Measurements from ENCODE around the gene KRTAP10-9. TPM values are rescaled to one million over a fixed set of nuclear protein-coding genes. Genes with fewer than 3 reads are reported as not detected.

KRTAP10-9 gene
- polyA plus RNA-seq, 1 of the 3 experiments (the other 2 are of a cell fraction), result not detected

DNA sequence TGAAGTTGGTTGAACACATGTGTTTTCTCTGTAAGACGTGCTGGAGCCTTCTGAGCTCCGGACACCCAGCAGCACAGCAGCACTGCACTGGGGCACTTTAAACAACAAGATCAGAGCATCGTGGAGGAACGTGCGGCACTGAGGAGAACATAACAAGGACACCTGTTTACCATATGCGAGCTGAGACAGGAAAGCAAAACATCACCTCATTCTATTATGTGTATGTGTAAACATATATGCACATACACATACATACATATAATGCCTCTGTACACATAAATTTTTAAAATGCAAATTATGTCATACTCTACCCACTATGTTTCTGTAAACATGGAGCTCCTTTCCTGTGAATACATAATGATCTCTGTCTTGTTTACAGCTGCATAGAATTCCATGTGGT lies 31.4 kb upstream of the KRTAP10-9 start:
- Histone ChIP-seq H2AFZ (ENCODE audit: low read depth) (no peak overlapping the region), H3K4me2 (no peak overlapping the region), H3K36me3 (replicated peaks in 1 of 2; ENCODE audit: control insufficient read depth in 1 of 2, insufficient read depth in 2 of 2, low read length in 1 of 2) (no peaks in the 10 kb centered on the region), H3K79me2 (ENCODE audit: insufficient read depth) (no peaks in the 10 kb centered on the region), H3K9me3 (no peaks in the 10 kb centered on the region), H3K9me2 (no peaks in the 10 kb centered on the region), H3K27me3 (ENCODE audit: insufficient read depth) (peaks cover 8% of the 10 kb centered on the region; the same call in 1 of the 2 replicates), H3F3A (replicated peaks; ENCODE audit: insufficient read depth) (no peaks in the 10 kb centered on the region), H3K4me1 (ENCODE audit: control insufficient read depth in 1 of 2, insufficient read depth in 2 of 2, low read depth in 1 of 2, low read length in 1 of 2) (peaks cover 0 to 2% of the 10 kb centered on the region in 2 experiments; a peak in 1 of 4 replicates), H3K9ac (no peak overlapping the region), H3K27ac (ENCODE audit: low read depth in 2 of 2, low read length in 1 of 2) (no peak overlapping the region), H4K20me1 (ENCODE audit: insufficient read depth) (no peaks in the 10 kb centered on the region), H3K4me3 (ENCODE audit: low read depth in 2 of 2, low read length in 1 of 2) (no peak overlapping the region)
- TF ChIP-seq YY1 (IDR thresholded peaks at IDR 0.05; ENCODE audit: low read depth) (no peak), RAD21 (IDR thresholded peaks at IDR 0.05; ENCODE audit: low read length) (no peak), GABPA (IDR thresholded peaks at IDR 0.05; ENCODE audit: low read depth) (no peak), TAF1 (IDR thresholded peaks at IDR 0.05; ENCODE audit: borderline replicate concordance, low read depth, low read length) (no peak), RXRA (IDR thresholded peaks at IDR 0.05; ENCODE audit: borderline replicate concordance, low read depth) (no peak), FOXJ3 (CRISPR knock-in tag; IDR thresholded peaks at IDR 0.05) (no peak), FOXM1 (IDR thresholded peaks at IDR 0.05; ENCODE audit: low read depth) (no peak), JUND (IDR thresholded peaks at IDR 0.05) (no peak)
- TF ChIP-seq, protein P1, sequence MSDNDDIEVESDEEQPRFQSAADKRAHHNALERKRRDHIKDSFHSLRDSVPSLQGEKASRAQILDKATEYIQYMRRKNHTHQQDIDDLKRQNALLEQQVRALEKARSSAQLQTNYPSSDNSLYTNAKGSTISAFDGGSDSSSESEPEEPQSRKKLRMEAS (IDR thresholded peaks at IDR 0.05; ENCODE audit: low read depth), result no peak
- POLR2A ChIA-PET, result no interaction called here
- no peak for DNase-seq
- WGBS (ENCODE audit: low lambda C conversion rate), result 21% methylated on average over 5 of the region's 6 CpGs
- CTCF ChIA-PET, result interaction anchor here (1.7 kb wide), 1 partner anchor 15 kb away, joined by 5 read pairs; the partner anchor contains the start of gene KRTAP10-5

DNA sequence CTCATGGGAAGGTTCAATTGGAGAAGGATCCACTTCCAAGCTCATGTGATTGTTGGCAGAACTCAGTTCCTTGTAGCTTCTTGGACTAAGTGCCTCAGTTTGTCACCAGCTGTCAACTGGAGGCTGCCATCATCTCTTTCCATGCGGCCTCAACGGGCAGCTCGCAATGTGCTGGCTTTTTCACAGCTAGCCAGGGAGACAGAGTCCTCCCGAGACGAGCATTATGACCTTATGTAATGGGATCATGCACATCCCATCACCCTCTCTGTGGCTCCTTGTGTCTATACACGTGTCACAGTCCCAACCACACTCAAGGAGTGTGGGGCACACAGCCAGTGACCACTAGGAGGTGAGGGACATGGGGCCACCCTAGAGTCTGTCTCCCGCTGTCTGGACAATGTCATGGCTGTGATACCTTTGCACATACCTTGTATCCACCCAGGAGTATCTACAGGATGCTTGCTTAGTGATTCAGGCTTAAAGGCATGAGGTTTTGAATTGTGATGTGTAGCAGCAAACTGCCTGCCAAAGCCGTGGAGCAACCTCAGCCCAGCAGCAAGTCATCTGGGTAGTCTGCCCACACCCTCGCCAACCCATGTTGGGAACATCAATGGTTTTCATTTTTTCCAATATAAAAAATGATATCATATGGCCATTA lies 30.7 kb upstream of the KRTAP10-9 start:
- Histone ChIP-seq H3K79me2 (ENCODE audit: insufficient read depth) (no peaks in the 10 kb centered on the region), H3K9me3 (no peaks in the 10 kb centered on the region), H3K36me3 (replicated peaks in 1 of 2; ENCODE audit: control insufficient read depth in 1 of 2, insufficient read depth in 2 of 2, low read length in 1 of 2) (no peaks in the 10 kb centered on the region), H2AFZ (ENCODE audit: low read depth) (peak overlapping the region; percentile 59; the same call in 1 of the 2 replicates), H3K27ac (ENCODE audit: low read depth in 2 of 2, low read length in 1 of 2) (no peak overlapping the region), H3K4me3 (ENCODE audit: low read depth in 2 of 2, low read length in 1 of 2) (no peak overlapping the region), H3K9ac (no peak overlapping the region), H3K4me1 (ENCODE audit: control insufficient read depth in 1 of 2, insufficient read depth in 2 of 2, low read depth in 1 of 2, low read length in 1 of 2) (peaks cover 0 to 2% of the 10 kb centered on the region in 2 experiments; a peak in 1 of 4 replicates), H3F3A (replicated peaks; ENCODE audit: insufficient read depth) (no peaks in the 10 kb centered on the region), H3K4me2 (no peak overlapping the region), H4K20me1 (ENCODE audit: insufficient read depth) (no peaks in the 10 kb centered on the region), H3K27me3 (ENCODE audit: insufficient read depth) (peaks cover 8% of the 10 kb centered on the region; the same call in 1 of the 2 replicates), H3K9me2 (no peaks in the 10 kb centered on the region)
- ChIA-PET CTCF (interaction anchor here (0.7 to 1.7 kb wide), 3 partner anchors 12 to 299 kb away, joined by 3 to 5 read pairs (median 3); partner anchors contain the start of gene KRTAP10-5), POLR2A (no interaction called here)
- TF ChIP-seq MXI1 (IDR thresholded peaks at IDR 0.05; ENCODE audit: low read depth, low read length) (no peak), TAF1 (IDR thresholded peaks at IDR 0.05; ENCODE audit: borderline replicate concordance, low read depth, low read length) (no peak), JUND (IDR thresholded peaks at IDR 0.05) (no peak), SIN3A (IDR thresholded peaks at IDR 0.05; ENCODE audit: borderline replicate concordance, low read depth, low read length) (no peak), NRF1 (IDR thresholded peaks at IDR 0.05; ENCODE audit: low read depth, low read length) (no peak)
- TF ChIP-seq, protein P2, sequence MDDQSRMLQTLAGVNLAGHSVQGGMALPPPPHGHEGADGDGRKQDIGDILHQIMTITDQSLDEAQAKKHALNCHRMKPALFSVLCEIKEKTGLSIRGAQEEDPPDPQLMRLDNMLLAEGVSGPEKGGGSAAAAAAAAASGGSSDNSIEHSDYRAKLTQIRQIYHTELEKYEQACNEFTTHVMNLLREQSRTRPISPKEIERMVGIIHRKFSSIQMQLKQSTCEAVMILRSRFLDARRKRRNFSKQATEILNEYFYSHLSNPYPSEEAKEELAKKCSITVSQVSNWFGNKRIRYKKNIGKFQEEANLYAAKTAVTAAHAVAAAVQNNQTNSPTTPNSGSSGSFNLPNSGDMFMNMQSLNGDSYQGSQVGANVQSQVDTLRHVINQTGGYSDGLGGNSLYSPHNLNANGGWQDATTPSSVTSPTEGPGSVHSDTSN (IDR thresholded peaks at IDR 0.05), result no peak
- TF ChIP-seq, protein P3, sequence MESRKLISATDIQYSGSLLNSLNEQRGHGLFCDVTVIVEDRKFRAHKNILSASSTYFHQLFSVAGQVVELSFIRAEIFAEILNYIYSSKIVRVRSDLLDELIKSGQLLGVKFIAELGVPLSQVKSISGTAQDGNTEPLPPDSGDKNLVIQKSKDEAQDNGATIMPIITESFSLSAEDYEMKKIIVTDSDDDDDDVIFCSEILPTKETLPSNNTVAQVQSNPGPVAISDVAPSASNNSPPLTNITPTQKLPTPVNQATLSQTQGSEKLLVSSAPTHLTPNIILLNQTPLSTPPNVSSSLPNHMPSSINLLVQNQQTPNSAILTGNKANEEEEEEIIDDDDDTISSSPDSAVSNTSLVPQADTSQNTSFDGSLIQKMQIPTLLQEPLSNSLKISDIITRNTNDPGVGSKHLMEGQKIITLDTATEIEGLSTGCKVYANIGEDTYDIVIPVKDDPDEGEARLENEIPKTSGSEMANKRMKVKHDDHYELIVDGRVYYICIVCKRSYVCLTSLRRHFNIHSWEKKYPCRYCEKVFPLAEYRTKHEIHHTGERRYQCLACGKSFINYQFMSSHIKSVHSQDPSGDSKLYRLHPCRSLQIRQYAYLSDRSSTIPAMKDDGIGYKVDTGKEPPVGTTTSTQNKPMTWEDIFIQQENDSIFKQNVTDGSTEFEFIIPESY (IDR thresholded peaks at IDR 0.05; ENCODE audit: borderline replicate concordance, low read depth), result no peak
- TF ChIP-seq, protein P4, sequence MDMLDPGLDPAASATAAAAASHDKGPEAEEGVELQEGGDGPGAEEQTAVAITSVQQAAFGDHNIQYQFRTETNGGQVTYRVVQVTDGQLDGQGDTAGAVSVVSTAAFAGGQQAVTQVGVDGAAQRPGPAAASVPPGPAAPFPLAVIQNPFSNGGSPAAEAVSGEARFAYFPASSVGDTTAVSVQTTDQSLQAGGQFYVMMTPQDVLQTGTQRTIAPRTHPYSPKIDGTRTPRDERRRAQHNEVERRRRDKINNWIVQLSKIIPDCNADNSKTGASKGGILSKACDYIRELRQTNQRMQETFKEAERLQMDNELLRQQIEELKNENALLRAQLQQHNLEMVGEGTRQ (IDR thresholded peaks at IDR 0.05; ENCODE audit: borderline replicate concordance, low read depth, low read length), result no peak
- 23% methylated on average over 7 of the region's 9 CpGs for WGBS (ENCODE audit: low lambda C conversion rate)
- DNase-seq, result no peak
